Hematopoietic multipotent progenitor cell treated with erythropoietin and hydrocortisone succinate and interleukin-3 and kit ligand, for 6 days (in vitro differentiated cells): ENCODE data around the gene PLAAT3.
"Not testable (repeated sequence)": the region's sequence is repeated elsewhere in the genome, so short reads cannot be mapped to it uniquely, and the experiment has no call there.

Experiments
- DNase-seq: peaks from one replicate; pipeline ENCODE4 v3.0.0-alpha.2; 2015

The PLAAT3 gene

DNA sequence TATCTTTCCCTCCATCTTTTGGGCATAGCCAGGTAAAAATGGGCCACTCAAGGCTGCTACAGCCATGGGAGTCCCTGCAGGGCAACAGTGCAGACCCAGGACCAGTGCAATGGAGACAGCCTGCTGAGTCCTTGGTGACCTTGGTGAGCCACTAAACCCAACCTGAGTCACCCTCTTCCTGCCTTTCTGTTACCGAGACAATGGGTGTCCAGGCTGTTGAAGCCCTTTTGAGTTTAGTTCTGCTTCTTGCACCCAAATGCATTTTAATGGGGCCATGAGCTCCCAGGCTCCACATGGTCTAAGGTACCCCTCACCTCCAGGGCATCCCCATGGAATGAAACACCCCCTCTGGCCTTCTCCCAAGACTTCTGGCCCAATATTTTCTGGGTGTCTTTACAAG, 78.5 kb downstream of the PLAAT3 start:
- no peak for DNase-seq

GRCh38 chr11:63534895-63535461, 79.3 kb downstream of the PLAAT3 start:
- DNase-seq: no peak

GRCh38 chr11:63534076-63534475, 80.2 kb downstream of the PLAAT3 start:
- no peak for DNase-seq

DNA sequence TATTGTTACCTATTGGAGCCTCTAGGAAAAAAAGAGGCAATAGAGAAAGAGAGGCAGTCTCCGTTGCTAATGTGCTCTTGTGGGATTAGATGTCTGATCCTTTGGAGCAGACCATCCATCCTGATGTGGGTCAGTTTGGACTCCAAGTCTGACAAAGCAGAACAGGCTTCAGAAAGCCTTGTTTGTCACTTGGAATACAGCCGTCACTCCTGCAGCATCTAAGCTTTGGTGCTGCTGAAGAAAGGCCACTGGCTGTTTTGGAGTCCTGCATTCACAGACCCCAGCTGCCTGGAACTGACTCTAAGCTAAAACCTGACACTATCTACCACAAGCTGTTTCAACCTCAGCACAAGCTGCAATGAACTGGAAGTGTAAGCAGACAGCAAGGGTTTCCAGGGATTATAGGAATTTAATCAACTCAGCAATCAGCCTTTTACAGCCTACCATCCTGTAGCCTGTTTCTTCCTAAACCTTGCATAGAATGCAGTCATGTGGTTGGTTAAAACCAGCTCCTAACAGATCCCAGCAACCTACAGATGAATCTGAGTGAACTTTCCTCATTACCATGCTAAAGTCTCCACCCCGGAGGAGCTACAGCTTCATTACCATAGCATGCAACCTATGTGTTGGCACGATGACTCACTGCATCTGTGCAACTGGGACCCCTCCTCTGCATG, 81.3 kb downstream of the PLAAT3 start:
- no peak for DNase-seq

DNA sequence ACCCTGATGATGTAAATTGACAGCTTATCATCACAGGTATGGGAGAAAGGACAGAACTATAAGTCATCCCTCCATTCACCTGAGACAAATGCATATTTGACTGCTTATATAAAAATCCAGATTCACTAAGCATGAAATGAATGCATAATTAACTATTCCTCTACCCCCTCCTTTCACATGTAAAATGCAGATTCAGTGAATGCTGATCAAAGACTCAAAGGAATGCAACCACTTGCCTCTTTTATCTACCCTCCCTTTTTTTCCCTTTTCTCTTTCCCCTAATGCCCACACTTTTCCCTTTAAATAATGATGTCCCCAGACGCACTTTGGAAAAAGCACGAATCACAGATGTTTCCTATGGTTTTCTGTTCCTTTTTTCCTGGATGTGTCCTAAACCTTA, 82.1 kb downstream of the PLAAT3 start:
- DNase-seq: no peak

GRCh38 chr11:63531074-63531792, 83.0 kb downstream of the PLAAT3 start:
- peak; percentile 52 for DNase-seq

DNA sequence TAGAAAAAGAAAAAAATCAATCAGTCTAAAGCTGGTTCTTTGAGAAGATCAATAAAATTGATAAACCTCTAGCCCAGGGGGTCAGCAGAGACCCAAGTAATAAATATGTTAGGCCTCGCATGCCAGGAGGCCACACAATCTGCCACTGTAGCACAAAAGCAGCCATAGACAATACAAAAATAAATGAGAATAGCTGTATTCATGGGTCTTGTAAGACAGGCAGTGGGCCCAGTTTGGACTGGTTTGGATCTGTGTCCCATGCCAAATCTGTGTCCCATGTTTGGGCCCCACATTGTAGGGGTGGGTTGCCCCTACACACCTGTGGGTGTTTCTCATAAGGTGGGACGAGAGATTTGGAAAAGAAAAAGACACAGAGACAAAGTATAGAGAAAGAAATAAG, 84.2 kb downstream of the PLAAT3 start:
- no peak for DNase-seq

- not testable (repeated sequence) for DNase-seq
Observed at GRCh38 chr11:63529373-63529772, 84.9 kb downstream of the PLAAT3 start.

GRCh38 chr11:63528729-63529278, 85.4 kb downstream of the PLAAT3 start:
- DNase-seq: not testable (repeated sequence)

GRCh38 chr11:63528156-63528555, 86.1 kb downstream of the PLAAT3 start:
- DNase-seq: not testable (repeated sequence)

GRCh38 chr11:63527667-63528066, 86.6 kb downstream of the PLAAT3 start:
- no peak for DNase-seq
